HEK293 (cell line): ENCODE data around the gene PTDSS2.

ENCODE experiments used
- CTCF ChIP-seq: fragments of 450-650 bp; formaldehyde crosslinking; IDR thresholded peaks from 2 replicates; pipeline ENCODE4 v1.5.1; 2016; ENCODE audit warnings: missing biosample characterization, missing genetic modification characterization
- ZNF777 ChIP-seq: fragments of 450-650 bp; formaldehyde crosslinking; IDR thresholded peaks from 2 replicates; pipeline ENCODE4 v1.5.1; 2017; ENCODE audit warnings: missing biosample characterization, missing genetic modification characterization, borderline replicate concordance

GRCh38 chr11:512761-513595, 62.9 kb downstream of the PTDSS2 start:
- TF ChIP-seq ZNF777 (tag by site-specific recombination): no peak
- no peak for TF ChIP-seq CTCF (tag by site-specific recombination)
